NCI-H128 (cell line): ENCODE results near the gene GTF2IRD1.
"Not testable (repeated sequence)": the region's sequence is repeated elsewhere in the genome, so short reads cannot be mapped to it uniquely, and the experiment has no call there.

ENCODE experiments used
- DNase-seq: peaks from one replicate; lab custom pipeline; 2025; ENCODE audit not compliant: unreplicated experiment; lab: John Stamatoyannopoulos, UW

Gene GTF2IRD1

GRCh38 chr7:74453322-74454011 is at the start of gene GTF2IRD1:
Gene GTF2IRD1, plus strand, starts transcription at chr7:74453906. Its CDS starts 54,175 bp downstream, at chr7:74508081.
- DNase-seq: peak; percentile 29

DNA sequence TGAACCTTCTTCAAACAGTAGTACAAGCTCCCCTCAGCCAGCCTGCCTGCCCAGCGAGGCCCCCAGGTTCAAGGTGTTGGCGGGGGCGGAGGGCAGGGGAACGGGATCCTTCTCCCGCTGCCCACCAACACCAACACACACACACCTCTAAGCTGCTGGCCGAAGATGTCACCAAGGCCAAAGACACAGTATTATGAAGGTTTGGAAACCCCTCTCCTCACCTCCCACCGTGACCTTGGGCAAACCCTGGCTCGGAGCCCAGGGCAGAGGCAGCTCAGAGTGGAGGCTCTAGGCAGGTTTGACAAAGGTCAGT is 49.4 kb upstream of the GTF2IRD1 start:
- no peak for DNase-seq

GRCh38 chr7:74404741-74405140 is 49.0 kb upstream of the GTF2IRD1 start:
- DNase-seq: no peak

DNA sequence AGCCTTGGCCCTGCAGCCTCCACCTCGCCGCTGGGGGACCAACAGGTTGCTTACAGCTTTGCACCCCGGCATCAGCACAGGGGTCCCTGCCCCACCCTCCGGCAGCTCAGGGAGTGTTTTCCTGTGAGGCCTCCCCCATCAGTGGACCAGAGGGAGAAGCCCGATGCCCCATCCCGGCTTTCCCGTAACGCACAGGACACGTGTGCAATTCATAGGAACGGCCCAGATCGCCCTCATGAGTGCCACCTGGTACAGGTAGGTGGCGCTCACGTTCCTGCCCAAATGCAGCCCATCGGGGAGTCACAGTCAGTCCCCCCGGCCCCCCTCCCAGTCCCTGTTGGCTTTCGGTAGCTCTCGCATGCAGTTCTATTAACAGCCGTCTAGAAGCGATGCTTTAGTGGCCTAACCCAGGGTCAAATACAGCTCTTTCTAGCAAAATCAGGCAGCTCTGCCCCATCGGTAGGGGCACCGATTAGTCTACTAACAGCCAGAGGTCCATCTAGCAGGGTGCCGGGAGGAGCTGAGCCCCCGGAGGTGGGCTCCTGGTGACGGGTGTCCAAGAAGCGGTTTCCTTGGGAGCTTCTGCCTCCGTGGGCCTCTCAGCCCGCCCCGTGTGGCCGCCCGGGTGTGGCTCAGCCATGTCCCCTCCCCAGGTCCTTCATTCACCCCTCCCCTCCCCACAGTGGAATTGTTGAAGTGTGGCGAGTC is 48.4 kb upstream of the GTF2IRD1 start:
- DNase-seq: no peak

DNA sequence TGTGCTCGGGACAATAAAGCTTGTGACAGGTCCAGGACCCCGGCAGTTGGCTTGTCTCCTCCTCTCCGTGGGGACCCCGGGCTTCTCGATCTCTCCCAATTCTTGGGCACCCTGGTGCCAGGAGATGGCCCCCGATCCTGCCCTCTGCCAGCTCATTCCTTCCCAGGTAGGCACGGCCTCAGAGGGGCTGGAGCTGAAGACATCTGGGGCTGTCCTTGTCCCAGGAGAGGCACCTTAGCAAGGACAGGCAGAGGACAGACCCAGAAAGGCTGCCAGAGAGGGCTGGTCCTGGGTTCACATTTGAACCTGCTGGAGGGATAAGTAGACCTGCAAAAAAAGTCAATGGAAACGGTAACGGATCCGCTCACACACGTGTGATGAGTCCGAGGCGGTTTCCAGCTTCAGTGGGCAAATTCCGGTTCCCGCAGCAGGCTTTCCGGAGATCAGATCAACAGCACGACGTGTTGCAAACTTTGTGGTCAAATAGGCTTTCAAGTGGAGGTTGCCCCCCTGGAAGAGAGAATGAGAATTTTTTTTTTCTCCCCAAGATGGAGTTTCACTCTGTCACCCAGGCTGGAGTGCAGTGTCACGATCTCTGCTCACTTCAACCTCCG is 47.7 kb upstream of the GTF2IRD1 start:
- no peak for DNase-seq

- no peak for DNase-seq
These were observed 45.7 kb upstream of the GTF2IRD1 start for GRCh38 chr7:74407958-74408357.

- no peak for DNase-seq
These were observed 44.1 kb upstream of the GTF2IRD1 start for GRCh38 chr7:74409571-74409970.

DNA sequence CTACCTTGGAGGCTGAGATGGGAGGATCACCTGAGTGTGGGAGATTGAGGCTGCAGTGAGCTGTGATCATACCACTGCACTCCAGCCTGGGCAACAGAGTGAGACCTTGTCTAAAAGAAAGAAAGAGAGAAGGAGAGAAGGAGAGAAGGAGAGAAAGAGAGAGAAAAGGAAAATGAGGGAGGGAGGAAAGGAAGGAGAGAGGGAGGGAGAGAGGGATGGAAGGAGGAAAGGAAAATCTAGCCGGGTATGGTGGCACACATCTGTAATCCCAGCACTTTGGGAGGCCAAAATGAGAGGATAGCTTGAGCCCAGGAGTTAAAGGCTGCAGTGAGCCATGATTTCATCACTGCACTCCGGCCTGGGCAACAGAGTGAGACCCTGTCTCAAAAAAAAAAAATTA is 42.9 kb upstream of the GTF2IRD1 start:
- DNase-seq: no peak

DNA sequence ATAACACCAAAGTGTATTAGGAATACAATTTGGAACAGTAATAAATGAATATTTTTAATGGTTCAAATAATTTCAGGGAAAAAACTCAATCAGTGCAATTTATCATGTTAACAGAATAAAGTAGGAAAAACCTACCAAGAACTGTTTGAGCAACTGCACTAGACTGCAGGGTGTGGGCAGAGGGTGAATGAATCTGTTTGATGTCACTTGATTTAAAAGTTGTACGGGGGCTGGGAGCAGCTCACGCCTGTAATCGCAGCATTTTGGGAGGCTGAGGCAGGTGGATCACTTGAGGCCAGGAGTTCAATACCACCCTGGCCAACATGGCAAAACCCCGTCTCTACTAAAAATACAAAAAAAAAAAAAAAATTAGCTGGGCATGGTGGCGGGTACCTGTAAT is 42.1 kb upstream of the GTF2IRD1 start:
- not testable (repeated sequence) for DNase-seq

DNA sequence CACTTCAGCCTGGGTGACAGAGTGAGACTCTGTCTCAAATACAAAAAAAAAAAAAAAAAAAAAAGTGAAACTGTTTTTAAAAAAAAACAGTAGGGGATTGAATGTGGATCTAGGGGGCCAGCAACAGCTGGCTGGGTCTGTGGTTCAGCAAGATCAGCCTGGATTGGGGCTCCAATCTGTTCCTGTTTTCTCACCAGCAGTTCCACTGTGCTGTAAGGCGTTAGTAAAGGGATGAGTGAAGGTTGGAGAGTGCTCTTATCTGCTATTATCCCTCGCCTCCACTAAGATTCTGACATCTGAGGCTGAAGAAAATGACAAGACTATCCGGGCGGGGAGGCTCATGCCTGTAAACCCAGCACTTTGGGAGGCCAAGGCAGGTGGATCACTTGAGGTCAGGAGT is 41.6 kb upstream of the GTF2IRD1 start:
- no peak for DNase-seq

DNA sequence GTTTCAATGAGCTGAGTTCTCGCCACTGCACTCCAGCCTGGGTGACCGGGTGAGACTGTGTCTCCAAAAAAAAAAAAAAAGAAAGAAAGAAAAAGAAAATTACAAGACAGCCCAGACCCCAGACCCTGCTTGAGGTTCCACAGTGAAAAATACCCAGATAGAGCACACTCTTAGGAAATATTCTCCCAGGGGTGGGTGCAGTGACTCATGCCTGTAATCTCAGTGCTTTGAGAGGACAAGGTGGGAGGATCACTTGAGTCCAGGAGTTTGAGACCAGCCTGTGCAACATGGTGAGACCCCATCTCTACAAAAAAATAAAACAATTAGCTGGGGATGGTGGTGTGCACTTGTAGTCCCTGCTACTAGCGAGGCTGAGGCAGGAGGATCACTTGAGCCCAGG is 41.1 kb upstream of the GTF2IRD1 start:
- no peak for DNase-seq

DNA sequence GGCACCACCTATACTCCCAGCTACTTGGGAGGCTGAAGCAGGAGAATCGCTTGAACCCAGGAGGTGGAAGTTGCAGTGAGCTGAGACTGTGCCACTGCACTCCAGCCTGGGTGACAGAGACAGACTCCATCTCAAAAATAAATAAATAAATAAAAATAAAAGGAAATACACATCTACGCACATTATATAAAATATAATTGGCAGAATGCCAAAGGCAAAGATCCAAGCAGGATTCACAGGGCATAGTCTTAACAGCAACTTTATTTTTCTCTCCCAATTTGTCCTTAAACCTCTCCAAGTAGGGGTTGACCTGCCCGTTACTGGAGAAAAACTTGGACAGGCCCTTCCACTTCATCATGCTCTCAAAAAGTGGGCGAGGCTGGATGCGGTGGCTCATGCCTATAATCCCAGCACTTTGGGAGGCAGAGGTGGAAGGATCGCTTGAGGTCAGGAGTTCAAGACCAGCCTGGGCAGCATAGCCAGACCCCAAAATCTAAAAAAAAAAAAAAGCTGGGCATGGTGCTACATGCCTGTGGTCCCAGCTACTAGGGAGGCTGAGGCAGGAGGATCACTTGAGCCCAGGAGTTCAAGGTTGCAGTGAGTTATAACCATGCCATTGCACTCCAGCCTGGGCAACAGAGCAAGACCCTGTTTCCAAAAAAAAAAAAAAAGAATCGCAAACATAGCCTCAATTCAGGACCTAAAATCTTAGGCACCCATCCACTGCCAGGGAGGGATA is 38.9 kb upstream of the GTF2IRD1 start:
- DNase-seq: not testable (repeated sequence)

DNA sequence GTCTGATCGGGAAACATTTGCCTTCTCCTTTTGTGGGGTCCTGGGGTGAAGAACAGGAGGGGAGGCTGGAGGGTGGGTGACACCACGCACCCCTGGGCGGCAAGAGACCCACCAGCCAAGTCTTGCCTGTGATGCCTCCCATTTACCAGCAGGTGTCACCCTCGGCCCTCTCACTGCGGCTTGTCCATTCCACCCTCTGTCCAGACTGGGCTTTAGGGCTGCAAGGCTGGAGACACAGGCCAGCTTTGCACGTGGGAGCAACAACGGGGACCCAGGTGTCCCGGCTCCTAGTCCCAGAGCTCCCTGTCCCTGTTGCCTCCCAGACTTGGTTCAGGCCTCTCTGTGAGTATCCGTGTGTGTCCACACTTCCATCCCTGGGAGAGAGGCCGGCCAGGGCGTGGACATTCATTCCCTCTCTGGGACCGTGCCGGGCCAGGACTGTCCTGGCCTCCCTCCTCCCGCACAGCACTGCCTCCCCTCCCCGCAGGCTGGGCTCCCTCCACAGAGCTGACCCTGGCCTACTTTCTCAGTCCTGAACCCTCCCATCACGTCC is 36.2 kb upstream of the GTF2IRD1 start:
- DNase-seq: no peak

DNA sequence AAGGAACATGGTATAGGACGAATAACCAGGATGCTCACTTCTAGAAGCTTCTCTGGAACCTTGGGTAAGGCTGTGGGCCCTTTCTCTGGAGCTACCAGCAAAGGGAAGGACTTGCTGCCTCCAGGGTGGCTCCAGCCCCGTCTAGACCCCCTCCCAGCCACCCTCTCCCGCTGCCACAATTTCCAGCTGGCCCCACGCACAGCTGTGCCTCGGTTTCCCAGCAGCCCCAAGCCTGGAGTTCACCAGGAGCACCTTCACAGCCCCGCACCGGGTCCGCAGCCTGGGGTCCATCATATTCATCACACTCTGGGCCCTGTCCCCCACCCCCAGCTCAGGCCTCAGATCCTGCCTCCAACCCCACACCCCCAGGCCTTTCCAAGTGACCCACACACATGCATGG is 35.6 kb upstream of the GTF2IRD1 start:
- no peak for DNase-seq

GRCh38 chr7:74418538-74418937 is 35.2 kb upstream of the GTF2IRD1 start:
- no peak for DNase-seq

DNA sequence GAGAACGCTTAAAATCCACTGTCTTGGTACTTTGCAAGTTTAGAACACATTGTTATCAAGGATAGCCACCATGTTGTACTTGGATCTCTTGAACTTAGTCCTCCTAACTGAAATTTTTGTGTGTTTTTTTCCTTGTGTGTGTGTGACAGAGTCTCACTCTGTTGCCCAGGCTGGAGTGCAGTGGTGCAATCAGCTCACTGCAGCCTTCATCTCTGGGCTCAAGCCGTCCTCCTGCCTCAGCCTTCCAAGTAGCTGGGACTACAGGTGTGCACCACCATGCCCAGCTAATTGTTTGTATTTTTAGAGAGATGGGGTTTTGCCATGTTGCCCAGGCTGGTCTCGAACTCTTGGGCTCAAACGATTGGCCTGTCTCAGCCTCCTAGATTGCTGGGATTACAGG is 34.5 kb upstream of the GTF2IRD1 start:
- DNase-seq: not testable (repeated sequence)

DNA sequence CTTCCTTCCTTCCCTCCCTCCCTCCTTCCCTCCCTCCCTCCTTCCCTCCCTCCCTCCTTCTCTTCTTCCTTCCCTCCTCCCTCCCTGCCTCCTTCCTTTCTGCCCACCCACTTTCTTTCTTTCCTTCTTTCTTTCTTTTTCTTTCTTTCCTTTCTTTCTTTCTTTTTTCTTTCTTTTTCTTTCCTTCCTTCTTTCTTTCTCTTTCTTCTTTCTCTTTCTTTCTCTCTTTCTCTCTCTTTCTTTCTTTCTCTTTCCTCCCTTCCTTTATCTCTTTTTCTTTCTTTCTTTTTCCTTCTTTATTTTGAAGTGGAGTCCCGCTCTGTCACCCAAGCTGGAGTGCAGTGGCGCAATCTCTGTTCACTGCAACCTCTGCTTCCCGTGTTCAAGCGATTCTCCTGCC is 33.7 kb upstream of the GTF2IRD1 start:
- DNase-seq: no peak

GRCh38 chr7:74424291-74424880 is 29.3 kb upstream of the GTF2IRD1 start:
- no peak for DNase-seq

DNA sequence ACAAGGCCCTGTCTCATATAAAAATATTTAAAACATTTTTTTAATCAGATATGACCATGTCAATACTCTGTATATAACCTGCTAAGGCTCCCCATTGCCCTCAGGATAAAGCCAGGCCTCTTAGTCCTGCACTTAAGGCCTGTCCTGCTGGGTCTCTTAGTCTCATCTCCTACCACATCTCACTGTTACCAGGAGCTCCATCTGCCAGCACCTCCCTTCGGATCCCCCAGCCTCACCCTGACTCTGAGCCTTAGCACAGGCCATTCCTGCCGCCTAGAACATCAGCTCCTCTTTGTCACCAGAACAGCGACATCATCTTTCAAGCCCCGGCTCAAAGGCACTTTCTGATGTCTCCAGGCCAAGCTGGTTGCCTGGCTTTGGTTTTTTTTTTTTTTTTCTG is 25.7 kb upstream of the GTF2IRD1 start:
- DNase-seq: no peak

DNA sequence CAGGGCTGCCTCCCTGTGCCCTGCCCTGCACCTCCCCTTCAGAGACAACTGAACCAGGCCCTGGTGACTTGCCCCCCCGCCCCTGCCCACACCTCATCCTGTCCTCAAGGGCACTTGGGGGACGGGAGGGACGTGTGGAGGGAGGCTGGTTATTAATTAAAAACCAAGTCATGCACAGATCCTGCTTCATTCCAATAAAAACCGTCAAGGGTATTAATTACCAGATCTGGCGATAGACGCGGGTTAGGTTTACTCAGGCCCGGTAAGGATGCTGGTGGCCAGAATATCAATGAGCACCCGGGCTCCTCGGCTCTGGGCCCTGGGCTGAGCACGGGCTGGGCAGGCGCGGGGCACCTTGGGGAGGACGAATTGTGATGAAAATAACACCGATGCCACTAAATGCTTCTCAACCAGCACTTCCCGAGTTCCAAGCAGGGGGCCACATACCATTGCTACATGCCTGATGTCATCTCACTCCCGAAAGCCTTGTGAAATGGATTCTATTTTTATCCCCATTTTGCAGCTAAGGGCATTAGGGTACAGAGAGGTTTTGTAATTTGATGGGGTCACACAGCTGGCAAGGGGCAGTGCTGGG is 24.5 kb upstream of the GTF2IRD1 start:
- DNase-seq: no peak

DNA sequence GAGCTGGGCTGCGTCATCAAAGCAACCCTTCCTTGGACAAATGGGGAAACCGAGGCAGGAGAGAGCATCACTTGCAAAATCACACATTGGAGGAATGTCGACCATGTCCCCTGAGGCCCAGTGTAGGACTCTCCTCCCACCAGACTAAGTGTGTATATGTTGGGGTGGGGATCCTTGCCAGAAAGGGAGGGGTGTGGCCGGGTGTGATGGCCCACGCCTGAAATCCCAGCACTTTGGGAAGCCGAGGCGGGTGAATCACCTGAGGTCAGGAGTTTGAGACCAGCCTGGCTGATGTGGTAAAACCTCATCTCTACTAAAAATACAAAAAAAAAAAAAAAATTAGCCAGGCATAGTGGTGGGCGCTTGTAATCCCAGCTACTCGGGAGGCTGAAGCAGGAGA is 23.3 kb upstream of the GTF2IRD1 start:
- DNase-seq: not testable (repeated sequence)
